SHP77 (cell line): ENCODE measurements around the gene TTC28.
"Not testable (repeated sequence)": the region's sequence is repeated elsewhere in the genome, so short reads cannot be mapped to it uniquely, and the experiment has no call there.

Source experiments
- DNase-seq, 2 experiments: peaks; one replicate each; lab custom pipeline; 2025; lab: John Stamatoyannopoulos, UW

Gene TTC28

DNA sequence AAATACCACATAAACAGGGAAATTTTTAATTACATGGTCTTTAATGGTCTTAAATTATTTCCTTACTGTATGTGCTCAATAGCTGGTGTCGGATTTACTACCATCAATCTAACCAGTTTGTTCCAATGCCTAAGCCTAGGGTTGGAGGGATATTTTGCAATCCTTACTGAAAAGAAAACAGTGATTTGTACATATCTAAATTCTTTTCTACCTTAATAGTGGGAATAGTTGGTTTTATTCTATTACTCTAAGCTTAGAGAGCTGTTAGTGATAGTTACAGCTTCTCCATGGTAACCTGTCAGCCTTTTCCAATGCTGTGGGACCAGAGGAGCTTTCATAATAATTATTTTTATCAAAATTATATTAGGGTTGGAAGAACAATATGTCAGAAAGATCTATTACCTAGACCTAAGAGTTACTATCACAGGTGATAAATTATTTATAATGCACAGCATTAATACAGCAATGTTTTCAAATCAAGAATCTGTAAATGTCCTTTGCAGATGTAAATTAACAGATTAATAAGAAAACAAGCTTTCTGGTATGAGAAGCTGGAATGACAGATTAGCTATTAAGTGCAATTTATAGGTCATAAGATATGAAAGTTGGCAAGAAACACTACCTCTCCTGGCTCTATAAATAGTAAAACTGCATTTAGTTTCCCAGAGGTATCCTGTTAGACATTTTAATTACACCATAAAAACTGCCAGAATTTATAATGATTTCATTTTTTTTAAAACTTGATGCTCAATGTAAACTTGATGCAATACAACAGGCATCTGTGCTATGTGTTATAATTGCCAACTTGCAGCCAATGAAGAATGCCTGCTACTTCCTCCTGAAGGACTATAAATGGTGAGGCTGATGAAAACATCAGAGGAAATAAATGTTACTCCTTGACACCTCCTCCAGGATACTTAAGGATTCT is 498.6 kb downstream of the TTC28 start:
- DNase-seq = no peak

- DNase-seq = no peak
These were observed 500.2 kb downstream of the TTC28 start for GRCh38 chr22:28179392-28179791.

DNA sequence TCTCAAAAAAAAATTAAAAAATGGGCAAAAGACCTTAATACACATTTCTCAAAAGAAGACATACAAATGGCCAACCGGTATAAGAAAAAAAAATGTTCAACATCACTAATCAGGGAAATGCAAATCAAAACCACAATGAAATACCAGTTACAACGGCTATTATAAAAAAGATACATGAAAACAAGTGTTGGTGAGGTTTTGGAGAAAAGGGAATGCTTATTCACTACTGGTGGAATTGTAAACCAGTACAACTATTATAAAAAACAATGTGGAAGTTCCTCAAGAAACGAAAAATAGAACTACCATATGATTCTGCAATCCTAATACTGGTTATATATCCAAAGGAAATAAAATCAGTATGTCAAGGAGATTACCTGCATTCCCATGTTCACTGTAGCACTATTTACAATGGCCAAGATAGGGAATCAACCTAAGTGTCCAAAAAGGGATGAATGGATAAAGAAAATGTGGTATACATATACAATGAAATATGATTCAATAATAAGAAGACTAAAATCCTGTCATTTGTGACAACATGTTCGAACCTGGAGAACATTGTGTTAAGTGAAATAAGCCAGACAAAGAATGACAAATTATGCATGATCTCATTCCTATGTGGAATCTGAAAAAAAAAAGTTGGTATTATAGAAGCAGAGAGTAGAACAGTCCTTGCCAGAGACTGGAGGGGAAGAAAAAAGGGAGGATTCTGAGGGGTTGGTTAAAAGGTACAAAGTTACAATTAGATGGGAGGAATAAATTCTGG is 503.7 kb downstream of the TTC28 start:
- no peak for DNase-seq

GRCh38 chr22:28174509-28174908 is 505.1 kb downstream of the TTC28 start:
- DNase-seq = no peak

GRCh38 chr22:28172892-28173670 is 506.6 kb downstream of the TTC28 start:
- peak; percentile 22 to 30 for DNase-seq

DNA sequence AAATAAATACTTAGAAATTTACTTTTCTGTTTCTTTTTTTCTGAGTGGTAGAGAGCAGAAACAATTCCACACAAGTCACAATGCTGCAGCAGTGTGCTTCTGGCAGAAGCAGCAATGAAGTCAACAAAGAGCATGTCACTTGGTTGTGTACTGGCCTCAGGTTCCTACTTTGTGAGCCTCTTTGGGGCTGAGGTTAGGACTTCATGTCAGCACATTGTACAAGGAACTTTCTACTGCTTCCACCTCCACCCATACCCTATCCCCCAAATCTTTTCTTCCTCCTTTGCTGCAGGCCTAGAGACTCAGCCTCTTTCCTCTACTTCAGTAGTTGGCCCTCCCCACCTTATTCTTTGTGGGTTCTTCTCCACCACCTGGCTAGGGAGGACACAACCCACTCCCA is 507.9 kb downstream of the TTC28 start:
- DNase-seq = no peak

- DNase-seq = no peak
These were observed 508.5 kb downstream of the TTC28 start for GRCh38 chr22:28171115-28171514.

GRCh38 chr22:28169314-28169713 is 510.3 kb downstream of the TTC28 start:
- not testable (repeated sequence) for DNase-seq

DNA sequence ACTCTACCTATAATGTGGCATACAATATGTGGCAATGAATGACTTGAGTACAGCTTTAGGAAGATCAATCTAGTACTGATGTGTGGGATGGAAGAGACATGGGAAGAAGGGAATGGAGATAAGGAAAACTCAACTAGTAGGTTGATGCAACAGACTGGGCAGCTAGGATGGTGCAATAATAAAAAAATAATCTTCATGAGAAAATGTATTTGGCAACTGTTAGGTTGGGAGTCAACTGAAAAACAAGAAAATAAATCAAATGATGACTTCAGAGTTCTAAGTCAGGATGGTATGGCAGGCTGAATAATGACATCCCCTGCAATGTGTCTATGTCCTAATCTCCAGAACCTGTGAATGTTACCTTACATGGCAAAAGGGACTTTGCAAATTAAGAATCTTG is 523.8 kb downstream of the TTC28 start:
- no peak for DNase-seq

- DNase-seq = no peak
These were observed 524.8 kb downstream of the TTC28 start for GRCh38 chr22:28154861-28155260.

DNA sequence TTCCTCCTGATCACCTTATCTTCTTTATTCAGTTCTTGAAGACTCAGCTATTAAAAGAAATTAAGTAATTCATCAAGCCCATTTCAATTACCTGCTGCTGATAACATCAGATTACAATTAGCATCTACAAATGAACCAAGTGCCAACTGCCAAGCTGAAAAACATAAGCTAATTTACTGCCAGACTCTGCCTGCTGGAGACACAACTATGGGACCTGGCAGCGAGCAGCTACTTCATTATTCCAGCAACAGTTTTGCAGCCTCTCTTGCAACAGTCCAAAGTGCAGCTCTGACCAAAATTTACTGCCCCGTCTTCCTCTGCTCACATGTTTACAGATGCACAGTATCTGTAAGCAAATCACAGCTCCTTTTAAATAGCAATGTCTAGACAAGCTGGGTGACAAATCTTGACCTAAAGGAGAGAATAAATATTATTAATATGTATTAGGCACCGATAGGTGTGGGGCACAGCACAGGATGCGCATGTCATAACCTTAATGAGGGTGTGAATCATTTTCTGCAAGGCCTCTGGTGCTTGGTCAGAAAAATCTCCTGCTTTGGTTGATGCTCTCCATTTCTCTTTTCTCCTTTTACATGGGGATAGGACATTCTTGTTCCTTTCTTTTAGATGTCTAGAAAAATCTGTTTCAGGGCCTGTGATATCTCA is 528.4 kb downstream of the TTC28 start:
- DNase-seq = no peak

DNA sequence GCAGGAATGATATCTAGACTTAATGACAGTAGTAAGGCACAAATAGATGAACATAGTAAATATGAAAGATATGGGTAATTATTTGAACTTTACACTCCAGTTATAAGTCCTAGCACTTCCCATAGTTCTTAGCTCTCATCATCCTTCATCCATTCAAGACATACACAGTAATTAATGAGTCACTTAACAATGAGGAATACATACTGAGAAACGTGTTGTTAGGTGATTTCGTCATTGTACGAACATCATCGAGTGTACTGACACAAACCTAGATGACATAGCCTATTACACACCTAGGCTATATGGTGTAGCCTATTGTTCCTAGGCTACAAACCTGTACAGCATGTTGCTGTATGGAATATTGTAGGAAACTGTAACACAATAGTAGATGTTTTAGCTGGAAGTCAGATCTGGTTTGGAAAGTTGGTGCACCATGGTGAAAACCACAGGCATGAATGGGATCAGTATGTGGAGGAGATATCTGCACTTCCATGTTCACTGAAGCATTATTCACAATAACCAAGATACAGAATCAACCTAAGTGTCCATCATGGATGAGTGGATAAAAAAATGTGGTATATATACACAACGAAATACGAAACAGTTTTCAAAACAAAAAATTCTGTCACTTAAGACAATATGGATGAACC is 530.7 kb downstream of the TTC28 start:
- no peak for DNase-seq

DNA sequence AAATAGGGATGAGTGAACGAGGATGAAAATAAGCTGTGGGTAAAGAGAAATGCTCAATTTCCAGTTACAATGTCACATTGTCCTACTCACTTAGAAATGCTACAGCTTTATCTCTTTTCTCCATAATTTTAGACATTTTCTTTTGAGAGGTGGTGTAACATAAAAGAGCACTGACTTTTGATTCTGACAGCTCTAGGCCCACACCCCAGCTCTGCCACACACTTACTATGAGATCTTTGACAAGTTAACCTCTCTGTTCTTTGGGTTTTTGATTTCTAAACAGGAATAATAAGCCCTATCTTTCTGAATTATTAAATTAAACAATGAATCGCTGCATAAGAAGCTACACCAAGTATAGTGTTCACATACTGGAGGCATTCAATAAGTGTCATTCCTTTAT is 532.2 kb downstream of the TTC28 start:
- DNase-seq = no peak

DNA sequence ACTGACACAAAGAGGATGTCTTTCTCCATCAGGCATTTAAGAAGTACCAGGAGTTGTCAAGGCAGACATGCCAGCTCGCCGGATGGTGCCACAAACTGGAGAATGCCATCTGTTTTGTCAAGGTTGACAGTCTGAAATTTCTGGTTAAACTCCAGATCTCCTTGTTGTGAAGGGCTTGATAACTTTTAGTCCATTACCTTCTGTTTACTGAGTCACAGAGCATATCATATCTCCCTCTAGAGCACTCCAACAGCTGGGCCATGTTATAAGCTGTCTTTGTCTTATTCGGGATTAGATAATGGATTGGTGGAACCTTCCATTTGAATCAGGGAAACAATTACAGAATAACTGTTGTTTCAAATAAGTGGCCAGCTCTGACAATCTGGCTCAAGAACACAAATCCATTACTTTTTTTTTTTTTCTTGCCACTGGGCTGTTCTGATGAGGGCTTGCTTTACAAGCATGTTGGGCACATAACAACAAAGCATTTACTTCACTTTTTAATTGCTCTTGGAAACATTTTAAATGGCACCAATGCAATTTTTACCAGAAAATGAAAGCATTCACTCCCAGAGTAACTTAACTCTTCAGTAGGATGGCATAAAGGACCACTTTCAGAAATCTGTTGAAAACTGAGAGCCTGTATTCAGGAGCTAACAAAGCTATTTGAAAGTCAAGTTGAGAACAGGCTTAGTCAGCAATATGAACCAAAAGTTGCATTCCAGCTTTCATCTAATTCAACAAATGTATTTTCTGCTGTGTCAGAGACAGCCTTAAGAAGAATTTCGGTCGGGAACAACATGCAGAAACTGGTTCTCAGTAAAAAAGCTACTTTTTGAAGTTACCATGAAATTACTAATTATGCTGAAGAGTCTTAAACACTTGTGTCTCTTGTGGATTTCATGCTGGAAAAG is 533.0 kb downstream of the TTC28 start:
- no peak for DNase-seq

GRCh38 chr22:28143961-28144745 is 535.5 kb downstream of the TTC28 start:
- no peak for DNase-seq

- no peak for DNase-seq
These were observed 536.3 kb downstream of the TTC28 start for GRCh38 chr22:28143241-28143865.

DNA sequence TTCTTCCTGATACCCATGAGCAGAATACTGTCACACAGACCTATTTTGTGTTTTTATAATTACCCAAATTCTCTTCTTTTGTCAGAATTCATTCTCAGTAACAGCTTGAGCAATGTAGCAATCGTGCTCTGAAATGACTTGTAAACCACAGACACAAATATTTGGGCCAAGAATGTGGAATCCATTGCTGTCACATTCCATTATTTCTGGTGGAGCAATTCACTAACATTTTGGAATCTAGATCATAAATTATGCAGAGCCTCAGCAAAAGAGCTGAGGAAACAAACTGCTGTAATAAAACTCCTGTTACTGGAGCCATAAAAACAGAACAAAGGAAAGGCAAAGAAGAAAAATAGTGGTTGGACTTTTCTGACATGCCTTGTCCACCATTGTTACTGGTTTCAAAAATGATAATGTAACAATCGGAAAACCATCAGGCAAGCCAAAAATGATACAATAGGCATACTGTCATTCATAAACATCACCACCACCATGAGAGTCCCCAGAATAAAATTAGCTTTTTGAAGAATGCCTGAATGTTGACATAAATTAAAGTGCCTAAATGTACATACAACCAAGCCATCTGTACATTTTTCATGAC is 537.2 kb downstream of the TTC28 start:
- DNase-seq = no peak

DNA sequence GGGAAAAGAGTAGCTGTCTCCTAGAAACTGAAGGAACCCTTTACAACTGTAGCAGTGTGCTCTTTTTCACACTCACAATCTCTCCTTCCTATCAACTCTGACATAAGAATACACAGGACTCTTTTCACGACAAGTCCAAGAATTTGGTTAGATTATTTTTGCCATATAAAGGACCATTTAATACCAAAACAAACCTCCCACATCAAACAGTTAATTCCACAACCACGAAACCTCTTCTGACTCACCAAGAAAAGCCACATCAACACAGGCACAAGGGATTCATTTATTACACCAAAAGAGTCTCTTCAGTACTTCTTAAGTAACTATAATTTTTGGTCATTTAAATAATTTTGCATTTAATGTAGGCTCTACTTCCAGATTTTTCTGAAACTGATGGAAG is 538.0 kb downstream of the TTC28 start:
- no peak for DNase-seq

DNA sequence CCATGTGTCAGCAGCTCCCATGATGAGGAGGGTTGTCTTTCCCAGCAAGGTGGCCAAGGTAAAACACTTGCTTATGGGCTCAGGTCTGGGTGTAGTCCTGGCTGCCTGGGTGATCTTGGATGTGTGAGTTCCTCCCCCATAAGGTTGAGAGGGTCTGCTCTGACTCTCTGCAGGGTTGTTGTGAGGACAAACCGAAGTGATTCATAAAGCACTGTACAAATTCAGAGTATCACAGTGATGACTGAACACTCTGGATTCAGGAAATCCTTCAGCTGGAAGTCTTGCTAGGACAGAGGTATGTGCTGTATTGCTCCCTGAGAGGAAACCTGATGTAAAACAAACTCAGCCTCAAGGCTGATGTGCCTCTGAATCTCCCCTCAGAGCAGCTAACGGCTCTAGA is 539.7 kb downstream of the TTC28 start:
- no peak for DNase-seq
